Gastrocnemius medialis (tissue), 4 donors: ENCODE results near the gene CTIF. TPM values are rescaled to one million over a fixed set of nuclear protein-coding genes. Genes with fewer than 3 reads are reported as not detected.

ENCODE experiments used
- ATAC-seq, 2 donors: fragments of 150-250 bp; one replicate each; pipeline ENCODE4 v1.9.1; 2016
- DNase-seq, 2 donors: peaks; one replicate each; pipeline ENCODE4 v3.0.0-alpha.2; 2019
- H3K27ac ChIP-seq, 4 donors: fragments of 200-600 bp; sonication (generic); 1 replicate in 1 of 4; 2 replicates in 3 of 4; pipeline ENCODE4 v1.5.1; 2016 to 2018; ENCODE audit warnings: mild to moderate bottlenecking in 2 of 4, moderate library complexity in 1 of 4
- H3K27me3 ChIP-seq, 3 donors: fragments of 200-600 bp; sonication (generic) in 2 of 3; 1 replicate in 1 of 3; 2 replicates in 2 of 3; pipeline versions ENCODE4 v1.5.1 to v1.6.0; 2016 to 2019; ENCODE audit warnings: mild to moderate bottlenecking in 1 of 3, moderate library complexity in 1 of 3
- H3K36me3 ChIP-seq, 2 donors: fragments of 200-600 bp; sonication (generic) in 1 of 2; one replicate each; pipeline ENCODE4 v1.5.1; 2017 to 2018
- H3K4me1 ChIP-seq, 2 donors: fragments of 200-600 bp; sonication (generic) in 1 of 2; one replicate each; pipeline ENCODE4 v1.5.1; 2016 to 2017; ENCODE audit warnings: mild to moderate bottlenecking in 2 of 2
- H3K4me3 ChIP-seq, 4 donors: fragments of 200-600 bp; sonication (generic) in 3 of 4; 1 replicate in 1 of 4; 2 replicates in 3 of 4; pipeline ENCODE4 v1.5.1; 2016 to 2019; ENCODE audit warnings: mild to moderate bottlenecking in 2 of 4
- H3K9me3 ChIP-seq, 3 donors: fragments of 200-600 bp; sonication (generic) in 2 of 3; 1 replicate in 1 of 3; 2 replicates in 2 of 3; pipeline ENCODE4 v1.5.1; 2016 to 2019
- POLR2A ChIP-seq, 2 donors: fragments of 450-650 bp; IDR thresholded peaks; one replicate each; pipeline ENCODE4 v1.6.1; 2017; ENCODE audit warnings: antibody characterized with exemption in 2 of 2, mild to moderate bottlenecking in 2 of 2, moderate library complexity in 2 of 2
- in situ Hi-C, 4 donors: fragments of 200-750 bp; cut with MboI; loops; one replicate each; pipeline versions ENCODE4 v1.15.0 to v1.8.0; 2017; ENCODE audit warnings: low sequenced_read_pairs in 4 of 4
- intact Hi-C: fragments of 100-400 bp; cut with DNase I; formaldehyde crosslinking; loops from one replicate; pipeline ENCODE4 v1.15.1; 2023; ENCODE audit warnings: low total_unique reads
- total RNA-seq, 4 donors: library from RNA; depleted of rRNA; stranded (reverse); fragments of >200 nt; gene quantifications; one replicate each; pipeline versions ENCODE4 v1.1.0 to v1.2.3, GENCODE V29; 2016
- TF ChIP-seq, protein P1 (sequence below), 5 experiments: fragments of 450-650 bp in 3 of 5; fragments of 200-600 bp in 2 of 5; sonication (generic) in 2 of 5; IDR thresholded peaks in 4 of 5; conservative IDR thresholded peaks in 1 of 5; 1 replicate in 4 of 5; 2 replicates in 1 of 5; pipeline ENCODE4 v1.5.1; 2016 to 2019; ENCODE audit warnings: antibody characterized with exemption in 5 of 5, mild to moderate bottlenecking in 3 of 5, moderate library complexity in 3 of 5

The CTIF gene
- total RNA-seq, 4 donors from 2014 or later: 20.2 to 35.4 (median 23.1) TPM

DNA sequence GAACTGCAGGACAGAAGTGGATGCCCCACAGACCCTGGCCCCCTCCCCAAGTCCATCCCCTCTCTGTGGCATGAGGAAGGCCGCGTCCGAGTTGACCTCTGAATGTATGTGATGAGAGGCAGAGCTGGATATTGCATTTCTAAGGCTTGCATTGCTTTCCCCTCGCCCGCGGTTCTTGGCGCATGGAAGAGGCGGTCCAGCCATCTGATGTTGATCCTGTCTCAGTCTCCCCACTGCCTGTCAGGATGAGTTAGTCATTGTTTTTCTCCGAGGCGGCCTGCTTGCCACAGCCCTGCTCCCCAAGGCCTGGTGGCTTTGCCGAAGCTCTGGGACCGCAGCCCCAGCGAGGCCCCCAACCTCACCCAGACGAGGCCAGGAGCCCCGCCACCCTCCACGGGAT lies 323.3 kb downstream of the CTIF start:
- ATAC-seq (no peak), DNase-seq (no peak)
- intact Hi-C loops: no loop called here
- Histone ChIP-seq H3K27me3 (no peaks in the 10 kb centered on the region), H3K4me3 (no peak overlapping the region), H3K4me1 (peaks cover 4 to 7% of the 10 kb centered on the region in 2 donors), H3K9me3 (no peaks in the 10 kb centered on the region), H3K27ac (no peak overlapping the region), H3K36me3 (no peaks in the 10 kb centered on the region)
- in situ Hi-C loops: no loop called here
- TF ChIP-seq POLR2A (IDR thresholded peaks at IDR 0.05): no peak
- TF ChIP-seq, protein P1, sequence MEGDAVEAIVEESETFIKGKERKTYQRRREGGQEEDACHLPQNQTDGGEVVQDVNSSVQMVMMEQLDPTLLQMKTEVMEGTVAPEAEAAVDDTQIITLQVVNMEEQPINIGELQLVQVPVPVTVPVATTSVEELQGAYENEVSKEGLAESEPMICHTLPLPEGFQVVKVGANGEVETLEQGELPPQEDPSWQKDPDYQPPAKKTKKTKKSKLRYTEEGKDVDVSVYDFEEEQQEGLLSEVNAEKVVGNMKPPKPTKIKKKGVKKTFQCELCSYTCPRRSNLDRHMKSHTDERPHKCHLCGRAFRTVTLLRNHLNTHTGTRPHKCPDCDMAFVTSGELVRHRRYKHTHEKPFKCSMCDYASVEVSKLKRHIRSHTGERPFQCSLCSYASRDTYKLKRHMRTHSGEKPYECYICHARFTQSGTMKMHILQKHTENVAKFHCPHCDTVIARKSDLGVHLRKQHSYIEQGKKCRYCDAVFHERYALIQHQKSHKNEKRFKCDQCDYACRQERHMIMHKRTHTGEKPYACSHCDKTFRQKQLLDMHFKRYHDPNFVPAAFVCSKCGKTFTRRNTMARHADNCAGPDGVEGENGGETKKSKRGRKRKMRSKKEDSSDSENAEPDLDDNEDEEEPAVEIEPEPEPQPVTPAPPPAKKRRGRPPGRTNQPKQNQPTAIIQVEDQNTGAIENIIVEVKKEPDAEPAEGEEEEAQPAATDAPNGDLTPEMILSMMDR (IDR thresholded peaks at IDR 0.05 in 4 of 5, conservative IDR thresholded peaks at IDR 0.05 in 1 of 5): no peak

DNA sequence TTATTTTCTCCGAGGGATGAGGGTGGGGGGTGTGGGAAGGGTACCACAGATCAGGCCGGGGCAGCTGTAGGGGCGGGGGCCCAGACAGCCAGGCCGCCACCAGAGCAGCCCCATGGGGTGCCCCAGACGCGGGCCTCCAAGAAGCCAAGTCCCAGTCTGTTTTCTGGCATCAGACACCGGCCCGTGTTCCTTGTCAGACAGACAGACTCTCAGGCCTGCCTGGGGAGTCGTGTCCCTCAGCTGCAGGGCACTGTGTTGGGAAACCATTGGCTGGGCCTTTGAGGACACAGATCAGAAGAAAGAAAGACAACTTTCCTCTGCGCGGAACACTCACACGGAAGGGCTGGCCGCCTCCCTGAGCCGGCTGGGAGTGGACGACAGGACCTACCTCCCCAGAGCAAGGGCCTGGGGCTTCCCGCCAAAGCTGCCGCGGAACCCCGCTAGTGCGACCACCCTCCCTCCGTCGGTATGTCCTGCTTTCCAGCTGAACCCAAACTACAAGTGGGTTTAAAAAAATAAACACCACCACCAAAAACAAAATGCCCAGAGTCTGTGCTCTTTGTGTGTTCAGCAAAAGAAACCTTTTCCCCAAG lies 323.9 kb downstream of the CTIF start:
- Histone ChIP-seq H3K4me3 (no peak overlapping the region), H3K36me3 (no peaks in the 10 kb centered on the region), H3K4me1 (peaks cover 4 to 7% of the 10 kb centered on the region in 2 donors), H3K9me3 (no peaks in the 10 kb centered on the region), H3K27me3 (no peaks in the 10 kb centered on the region), H3K27ac (no peak overlapping the region)
- no peak for ATAC-seq
- intact Hi-C loops: no loop called here
- in situ Hi-C loops: no loop called here
- TF ChIP-seq POLR2A (IDR thresholded peaks at IDR 0.05): no peak
- TF ChIP-seq, protein P1 (IDR thresholded peaks at IDR 0.05 in 4 of 5, conservative IDR thresholded peaks at IDR 0.05 in 1 of 5): no peak
- peak in 1 of 2 donors; percentile 33 for DNase-seq

DNA sequence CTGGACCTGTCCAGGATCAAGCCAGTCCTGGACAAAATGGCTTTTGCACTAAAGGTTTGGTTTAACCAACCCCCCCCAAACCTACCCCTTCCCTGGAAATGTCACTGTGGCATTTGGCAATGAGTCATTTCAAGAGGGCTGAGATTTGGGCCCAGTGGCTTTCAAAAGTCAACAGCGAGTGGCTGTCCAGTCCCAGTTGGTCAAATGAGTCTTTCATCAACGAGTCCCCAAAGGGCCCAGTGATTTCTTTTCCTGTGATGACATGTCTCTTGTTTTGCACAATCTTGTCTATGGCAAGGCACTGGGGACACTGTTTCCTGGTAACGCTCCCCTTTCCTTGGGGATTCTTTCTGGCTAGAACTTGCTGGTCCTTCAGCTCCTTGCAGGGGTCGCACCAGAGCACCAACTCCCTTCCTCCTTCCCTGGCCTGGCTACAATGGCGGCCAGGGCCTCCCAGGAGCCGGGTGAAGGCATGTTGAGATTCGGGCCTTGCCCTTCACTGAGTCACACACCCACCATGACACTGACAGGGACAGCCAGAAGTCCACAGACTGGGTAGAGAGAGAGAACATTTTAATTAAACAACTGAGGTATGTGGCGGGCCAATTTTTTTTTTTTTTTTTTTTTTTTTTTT lies 324.7 kb downstream of the CTIF start:
- Histone ChIP-seq H3K27me3 (no peaks in the 10 kb centered on the region), H3K9me3 (no peaks in the 10 kb centered on the region), H3K4me3 (no peak overlapping the region), H3K4me1 (peaks cover 4 to 7% of the 10 kb centered on the region in 2 donors), H3K27ac (no peak overlapping the region), H3K36me3 (no peaks in the 10 kb centered on the region)
- intact Hi-C loops (no loop called here), in situ Hi-C loops (no loop called here)
- ATAC-seq (no peak), DNase-seq (no peak)
- TF ChIP-seq POLR2A (IDR thresholded peaks at IDR 0.05): no peak
- TF ChIP-seq, protein P1 (IDR thresholded peaks at IDR 0.05 in 4 of 5, conservative IDR thresholded peaks at IDR 0.05 in 1 of 5): no peak

DNA sequence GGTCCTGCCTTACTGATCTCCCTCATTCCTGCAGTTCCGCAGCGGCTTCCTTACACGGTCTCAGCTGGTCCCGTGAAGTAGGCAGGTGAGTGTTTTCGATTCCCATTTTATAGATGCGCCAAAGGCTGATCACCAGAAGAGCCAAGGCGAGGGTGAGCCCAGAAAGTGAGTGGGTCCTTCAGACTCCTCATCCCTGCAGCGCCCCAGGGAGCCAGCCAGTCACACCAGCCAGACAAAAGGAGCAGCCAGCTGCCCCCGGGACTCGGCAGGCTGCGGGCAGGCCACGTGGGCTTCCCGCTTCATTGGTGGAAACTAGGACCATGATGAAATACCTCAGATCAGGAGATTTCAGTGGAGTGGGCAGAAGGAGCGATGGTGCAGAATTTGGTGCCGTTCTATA lies 326.0 kb downstream of the CTIF start:
- ATAC-seq: no peak
- H3K36me3 ChIP-seq: no peaks in the 10 kb centered on the region
- in situ Hi-C loops (no loop called here), intact Hi-C loops (no loop called here)
- DNase-seq: no peak
- no peak overlapping the region for H3K4me3 ChIP-seq
- no peaks in the 10 kb centered on the region for H3K27me3 ChIP-seq
- H3K4me1 ChIP-seq: peaks cover 4 to 7% of the 10 kb centered on the region in 2 donors
- no peaks in the 10 kb centered on the region for H3K9me3 ChIP-seq
- no peak overlapping the region for H3K27ac ChIP-seq
- TF ChIP-seq, protein P1 (IDR thresholded peaks at IDR 0.05 in 4 of 5, conservative IDR thresholded peaks at IDR 0.05 in 1 of 5): no peak
- no peak for TF ChIP-seq POLR2A (IDR thresholded peaks at IDR 0.05)
